ENCODE data around the gene BCAT1.

The BCAT1 gene

GRCh38 chr12:24905431-24905830 is 43.5 kb downstream of the BCAT1 start:
- H3K4me1 ChIP-seq (ENCODE audit: insufficient read depth, low read length, severe bottlenecking) = no peaks in the 10 kb centered on the region
- H3K4me2 ChIP-seq (ENCODE audit: low read length) = no peak overlapping the region
- H3K9me3 ChIP-seq (ENCODE audit: low read length) = no peaks in the 10 kb centered on the region
- H3K9ac ChIP-seq (ENCODE audit: low read length) = no peak overlapping the region
- H2AFZ ChIP-seq (ENCODE audit: low read length) = no peak overlapping the region
- no peaks in the 10 kb centered on the region for H3K79me2 ChIP-seq (ENCODE audit: insufficient read depth, low read length)
- TF ChIP-seq CTCF (IDR thresholded peaks at IDR 0.05; ENCODE audit: low read length) (no peak), EZH2 (IDR thresholded peaks at IDR 0.05; ENCODE audit: borderline replicate concordance, low read length) (no peak)
- H3K4me3 ChIP-seq (ENCODE audit: low read depth, low read length, poor library complexity, severe bottlenecking) = no peak overlapping the region
- peaks cover 4% of the 10 kb centered on the region; the same call in 1 of the 2 replicates for H3K27me3 ChIP-seq (ENCODE audit: insufficient read depth, low read length)
- H4K20me1 ChIP-seq (ENCODE audit: insufficient read depth, low read length) = no peaks in the 10 kb centered on the region
- H3K9me2 ChIP-seq (ENCODE audit: low read depth, low read length) = no peaks in the 10 kb centered on the region
- H3K36me3 ChIP-seq (ENCODE audit: insufficient read depth, low read length) = no peaks in the 10 kb centered on the region
- H3F3A ChIP-seq (ENCODE audit: insufficient read depth, low read length) = no peaks in the 10 kb centered on the region
- H3K27ac ChIP-seq (ENCODE audit: low read depth, low read length, poor library complexity, severe bottlenecking) = no peak overlapping the region

DNA sequence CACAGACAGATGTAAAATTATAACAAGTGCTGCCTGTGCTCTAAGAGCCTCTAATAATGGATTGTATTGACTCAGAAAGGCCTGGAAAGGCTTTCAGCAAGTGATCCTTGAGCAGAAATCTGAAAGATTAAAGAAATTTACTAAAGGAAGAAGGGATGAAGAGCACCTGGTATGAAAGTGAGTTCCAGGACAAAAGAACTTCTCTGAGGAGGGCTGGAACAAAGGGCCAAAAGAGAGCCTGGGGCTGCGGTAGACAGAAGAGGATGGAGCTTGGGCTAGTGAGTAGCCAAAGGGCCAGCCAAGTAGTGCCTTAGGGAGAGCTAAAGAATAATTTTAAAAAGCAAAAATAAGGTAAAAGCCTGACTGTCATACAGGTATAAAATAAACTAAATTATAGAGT is 44.0 kb downstream of the BCAT1 start:
- Histone ChIP-seq H3K4me1 (ENCODE audit: insufficient read depth, low read length, severe bottlenecking) (no peaks in the 10 kb centered on the region), H3K9me2 (ENCODE audit: low read depth, low read length) (no peaks in the 10 kb centered on the region), H3K4me3 (ENCODE audit: low read depth, low read length, poor library complexity, severe bottlenecking) (no peak overlapping the region), H3F3A (ENCODE audit: insufficient read depth, low read length) (no peaks in the 10 kb centered on the region), H4K20me1 (ENCODE audit: insufficient read depth, low read length) (no peaks in the 10 kb centered on the region), H3K27ac (ENCODE audit: low read depth, low read length, poor library complexity, severe bottlenecking) (no peak overlapping the region), H3K79me2 (ENCODE audit: insufficient read depth, low read length) (no peaks in the 10 kb centered on the region), H3K4me2 (ENCODE audit: low read length) (no peak overlapping the region), H2AFZ (ENCODE audit: low read length) (no peak overlapping the region), H3K27me3 (ENCODE audit: insufficient read depth, low read length) (peaks cover 4% of the 10 kb centered on the region; the same call in 1 of the 2 replicates), H3K9me3 (ENCODE audit: low read length) (no peaks in the 10 kb centered on the region), H3K36me3 (ENCODE audit: insufficient read depth, low read length) (no peaks in the 10 kb centered on the region), H3K9ac (ENCODE audit: low read length) (no peak overlapping the region)
- no peak for TF ChIP-seq EZH2 (IDR thresholded peaks at IDR 0.05; ENCODE audit: borderline replicate concordance, low read length)
- TF ChIP-seq CTCF (IDR thresholded peaks at IDR 0.05; ENCODE audit: low read length) = no peak

- Histone ChIP-seq H3K4me3 (ENCODE audit: low read depth, low read length, poor library complexity, severe bottlenecking) (no peak overlapping the region), H3K79me2 (ENCODE audit: insufficient read depth, low read length) (no peaks in the 10 kb centered on the region), H3K9me3 (ENCODE audit: low read length) (no peaks in the 10 kb centered on the region), H3K36me3 (ENCODE audit: insufficient read depth, low read length) (no peaks in the 10 kb centered on the region; the same call in 1 of the 2 replicates), H2AFZ (ENCODE audit: low read length) (no peak overlapping the region), H4K20me1 (ENCODE audit: insufficient read depth, low read length) (no peaks in the 10 kb centered on the region), H3K4me2 (ENCODE audit: low read length) (no peak overlapping the region), H3K9ac (ENCODE audit: low read length) (no peak overlapping the region), H3K27me3 (ENCODE audit: insufficient read depth, low read length) (peaks cover 4% of the 10 kb centered on the region; the same call in 1 of the 2 replicates), H3K9me2 (ENCODE audit: low read depth, low read length) (no peaks in the 10 kb centered on the region), H3F3A (ENCODE audit: insufficient read depth, low read length) (no peaks in the 10 kb centered on the region), H3K4me1 (ENCODE audit: insufficient read depth, low read length, severe bottlenecking) (no peaks in the 10 kb centered on the region), H3K27ac (ENCODE audit: low read depth, low read length, poor library complexity, severe bottlenecking) (no peak overlapping the region)
- TF ChIP-seq EZH2 (IDR thresholded peaks at IDR 0.05; ENCODE audit: borderline replicate concordance, low read length) (no peak), CTCF (IDR thresholded peaks at IDR 0.05; ENCODE audit: low read length) (no peak)
Observed at GRCh38 chr12:24903329-24904088, 45.4 kb downstream of the BCAT1 start.

Measured in OCI-LY1 (cell line).